Measurements from ENCODE around the gene TAL2.

DNA sequence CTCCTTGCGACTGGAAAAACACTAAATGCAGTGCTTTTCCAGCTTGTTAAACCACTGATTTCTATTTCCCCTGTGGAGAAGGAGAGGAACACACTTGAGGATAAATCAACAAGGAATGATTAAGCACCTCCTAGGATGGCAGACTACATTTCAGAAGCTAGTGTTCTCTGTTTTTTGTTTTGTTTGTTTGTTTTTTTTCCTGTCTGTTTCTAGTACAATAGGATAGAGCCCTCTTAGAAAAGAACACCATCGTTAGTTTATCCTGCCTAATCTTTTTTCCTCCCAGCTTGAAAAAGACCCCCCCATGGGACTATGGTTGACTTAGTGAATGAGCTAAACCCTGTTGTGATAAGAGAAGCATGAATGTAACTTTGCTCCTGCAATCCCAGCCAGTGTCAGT is 3.9 kb upstream of the TAL2 start:
- TF ChIP-seq REST (IDR thresholded peaks at IDR 0.05; ENCODE audit: insufficient read depth in 1 of 2, low read depth in 2 of 2, low read length in 2 of 2) = no peak
- TF ChIP-seq SIN3A (IDR thresholded peaks at IDR 0.05; ENCODE audit: borderline replicate concordance, insufficient read depth, low read length) = no peak
- TF ChIP-seq TAF1 (IDR thresholded peaks at IDR 0.05; ENCODE audit: borderline replicate concordance, insufficient read depth, low read length) = no peak
- no peak for TF ChIP-seq POLR2AphosphoS5 (IDR thresholded peaks at IDR 0.05; ENCODE audit: low read depth, low read length)
- TF ChIP-seq FOXP2 (optimal IDR thresholded peaks at IDR 0.05; ENCODE audit: borderline replicate concordance, extremely low read depth, extremely low read length, insufficient read depth) = no peak

Measured in PFSK-1 (cell line).